Measurements from ENCODE around the gene KRT2.

- TF ChIP-seq CTCF (IDR thresholded peaks at IDR 0.05; ENCODE audit: poor library complexity) (no peak), EZH2 (IDR thresholded peaks at IDR 0.05; ENCODE audit: borderline replicate concordance) (no peak), EZH2phosphoT487 (IDR thresholded peaks at IDR 0.05; ENCODE audit: low read depth, severe bottlenecking, unreplicated experiment) (no peak)
Observed at GRCh38 chr12:52692254-52692653, 40.2 kb upstream of the KRT2 start.

All from hepatocyte (in vitro differentiated cells).